HG03342 (cell line): Measurements from ENCODE around the gene KCTD19.

ENCODE experiments used
- ATAC-seq: cut with Tn5 transposase; IDR thresholded peaks from one replicate; pipeline ENCODE4 v1.9.1; 2021; ENCODE audit warnings: mild to moderate bottlenecking, moderate library complexity; ENCODE audit not compliant: unreplicated experiment

KCTD19 gene

GRCh38 chr16:67246081-67246755, 80.3 kb downstream of the KCTD19 start:
- ATAC-seq = no peak

- ATAC-seq = no peak
Observed at GRCh38 chr16:67245674-67246080, 80.9 kb downstream of the KCTD19 start.

GRCh38 chr16:67245186-67245585, 81.4 kb downstream of the KCTD19 start:
- ATAC-seq = no peak

- ATAC-seq = peak; percentile 64
Observed at GRCh38 chr16:67244387-67245185, 82.0 kb downstream of the KCTD19 start.

GRCh38 chr16:67243481-67243880, 83.1 kb downstream of the KCTD19 start:
- no peak for ATAC-seq

- ATAC-seq = no peak
Observed at GRCh38 chr16:67242138-67242730, 84.3 kb downstream of the KCTD19 start.

- no peak for ATAC-seq
Observed at GRCh38 chr16:67241008-67241900, 85.3 kb downstream of the KCTD19 start.

- ATAC-seq = no peak
Observed at GRCh38 chr16:67240506-67240905, 86.0 kb downstream of the KCTD19 start.
